HepG2 (cell line): ENCODE data around the gene PPM1G. TPM values are rescaled to one million over a fixed set of nuclear protein-coding genes. Genes with fewer than 3 reads are reported as not detected.
A peak's percentile ranks its signal among the peaks of the same experiment; 100 is the strongest.

Experiments used
- ATAC-seq: fragments of 200-7000 bp; cut with Tn5 transposase; 3 replicates; pipeline ENCODE4 v1.9.1; 2020; ENCODE audit warnings: mild to moderate bottlenecking, moderate library complexity
- BruUV-seq: library from RNA; stranded (reverse); fragments of 400-500 nt; replicated peaks from 2 replicates; lab custom pipeline; 2021; lab: Mats Ljungman, UMichigan
- CTCF ChIA-PET: fragments of 300-600 bp; formaldehyde crosslinking; extraction: SDS; loops from one replicate; lab custom pipeline; 2021; ENCODE audit warnings: low total read pairs, inconsistent platforms, low intra/inter-chr PET ratio; lab: Yijun Ruan, JAX
- POLR2A ChIA-PET: fragments of 350-600 bp; sonication (Branson Sonifier 250); formaldehyde crosslinking; loops from one replicate; lab custom pipeline; 2020; ENCODE audit warnings: antibody characterized with exemption, inconsistent platforms; lab: Yijun Ruan, JAX
- DNase-seq: peaks from one replicate; pipeline ENCODE4 v3.0.0-alpha.2; 2015; ENCODE audit warnings: low spot score
- FAIRE-seq: peaks from 3 replicates; lab custom pipeline; 2011; peaks lifted over from hg19 to GRCh38; lab: Jason Lieb, UNC
- H2AFZ ChIP-seq: one replicate; pipeline ENCODE4 v1.6.1; 2011; ENCODE audit warnings: low read length, inconsistent platforms
- H3K27ac ChIP-seq: fragments of 300-600 bp; 3 replicates; pipeline ENCODE4 v1.8.0; 2011; ENCODE audit warnings: mixed run types, mild to moderate bottlenecking, mixed read lengths, low read length, inconsistent platforms; ENCODE audit not compliant: insufficient read depth; ENCODE audit errors: extremely low read length
- H3K27me3 ChIP-seq, 2 experiments: fragments of 200-600 bp in 1 of 2; 2 replicates in 1 of 2; 3 replicates in 1 of 2; pipeline versions ENCODE4 v1.6.0 to v1.8.0; 2011; ENCODE audit warnings: low read length in 2 of 2, mild to moderate bottlenecking in 2 of 2, moderate library complexity in 2 of 2, inconsistent platforms in 1 of 2; ENCODE audit not compliant: insufficient read depth in 2 of 2, control insufficient read depth in 1 of 2
- H3K36me3 ChIP-seq, 2 experiments: fragments of 200-600 bp in 1 of 2; replicated peaks in 1 of 2; 2 replicates in 1 of 2; 3 replicates in 1 of 2; pipeline versions ENCODE4 v1.5.1 to v1.8.0; 2011; ENCODE audit warnings: low read length in 2 of 2, inconsistent platforms in 1 of 2; ENCODE audit not compliant: insufficient read depth in 2 of 2, control insufficient read depth in 1 of 2
- H3K4me1 ChIP-seq: 2 replicates; pipeline ENCODE4 v1.5.1; 2012; ENCODE audit warnings: low read length, inconsistent platforms; ENCODE audit not compliant: insufficient read depth
- H3K4me2 ChIP-seq: 2 replicates; pipeline ENCODE4 v1.6.0; 2011; ENCODE audit warnings: low read depth, low read length, inconsistent platforms
- H3K4me3 ChIP-seq, 3 experiments: fragments of 200-600 bp in 1 of 3; sonication (generic), shearing (Covaris generic) in 1 of 3; replicated peaks in 1 of 3; 2 replicates each; pipeline ENCODE4 v1.5.1; 2011 to 2016; ENCODE audit warnings: low read length in 3 of 3, inconsistent platforms in 2 of 3, low read depth in 2 of 3, mild to moderate bottlenecking in 2 of 3, control low read depth in 1 of 3, mixed read lengths in 1 of 3; ENCODE audit not compliant: insufficient read depth in 1 of 3
- H3K79me2 ChIP-seq: one replicate; pipeline ENCODE4 v1.6.1; 2011; ENCODE audit warnings: low read length, inconsistent platforms; ENCODE audit not compliant: insufficient read depth
- H3K9ac ChIP-seq: 2 replicates; pipeline ENCODE4 v1.6.0; 2011; ENCODE audit warnings: mild to moderate bottlenecking, low read depth, low read length, inconsistent platforms; ENCODE audit not compliant: insufficient read depth
- H3K9me3 ChIP-seq: 2 replicates; pipeline ENCODE4 v1.5.1; 2012; ENCODE audit warnings: mild to moderate bottlenecking, low read length
- H4K20me1 ChIP-seq: 2 replicates; pipeline ENCODE4 v1.6.0; 2011; ENCODE audit warnings: inconsistent platforms, mild to moderate bottlenecking, low read length, moderate library complexity; ENCODE audit not compliant: insufficient read depth
- CHD2 ChIP-seq: IDR thresholded peaks from 2 replicates; pipeline ENCODE4 v1.6.1; 2011; ENCODE audit warnings: low read depth, low read length, improper control_type of control experiment
- HOXA9 ChIP-seq: sonication (generic); formaldehyde crosslinking; IDR thresholded peaks from 2 replicates; pipeline ENCODE4 v1.8.1; 2022; ENCODE audit warnings: missing genetic modification reagents, mild to moderate bottlenecking, moderate library complexity, borderline replicate concordance
- IRF2 ChIP-seq: IDR thresholded peaks from 2 replicates; pipeline ENCODE4 v1.6.1; 2018; ENCODE audit warnings: missing genetic modification reagents, missing compliant biosample characterization
- NBN ChIP-seq: fragments of 450-650 bp; conservative IDR thresholded peaks from 2 replicates; pipeline ENCODE4 v1.6.1; 2017
- NCOA1 ChIP-seq: sonication (generic); formaldehyde crosslinking; IDR thresholded peaks from 2 replicates; pipeline ENCODE4 v1.9.0; 2021; ENCODE audit warnings: missing genetic modification reagents
- NFE2L1 ChIP-seq: sonication (generic); formaldehyde crosslinking; IDR thresholded peaks from 2 replicates; pipeline ENCODE4 v1.4.0; 2020; ENCODE audit warnings: missing genetic modification reagents, mild to moderate bottlenecking, borderline replicate concordance
- PCBP2 ChIP-seq: fragments of 200-400 bp; formaldehyde crosslinking; optimal IDR thresholded peaks from 2 replicates; pipeline ENCODE3; 2018; ENCODE audit warnings: low read length, low read depth; ENCODE audit not compliant: poor library complexity, severe bottlenecking
- PRPF4 ChIP-seq: fragments of 200-400 bp; formaldehyde crosslinking; IDR thresholded peaks from 2 replicates; pipeline ENCODE4 v1.6.1; 2016; ENCODE audit warnings: low read length, low read depth; ENCODE audit not compliant: poor library complexity, severe bottlenecking
- PTBP1 ChIP-seq: fragments of 200-400 bp; formaldehyde crosslinking; IDR thresholded peaks from 2 replicates; pipeline ENCODE4 v1.6.1; 2018; ENCODE audit warnings: low read length, low read depth; ENCODE audit not compliant: poor library complexity, severe bottlenecking
- SETDB1 ChIP-seq: sonication (generic); formaldehyde crosslinking; IDR thresholded peaks from 2 replicates; pipeline ENCODE4 v1.5.1; 2020; ENCODE audit warnings: missing genetic modification reagents, mild to moderate bottlenecking, borderline replicate concordance
- SMARCC2 ChIP-seq: fragments of 450-650 bp; IDR thresholded peaks from 2 replicates; pipeline ENCODE4 v1.6.1; 2017; ENCODE audit warnings: antibody characterized with exemption, mild to moderate bottlenecking
- ZBTB42 ChIP-seq: sonication (generic); formaldehyde crosslinking; IDR thresholded peaks from 2 replicates; pipeline ENCODE4 v1.5.0; 2020; ENCODE audit warnings: mild to moderate bottlenecking, missing genetic modification reagents
- ZFAT ChIP-seq: sonication (generic); formaldehyde crosslinking; conservative IDR thresholded peaks from 2 replicates; pipeline ENCODE4 v1.8.1; 2023; ENCODE audit warnings: missing genetic modification reagents, inconsistent platforms
- ZFP36L1 ChIP-seq: sonication (generic); formaldehyde crosslinking; IDR thresholded peaks from 2 replicates; pipeline ENCODE4 v1.8.0; 2022; ENCODE audit warnings: mild to moderate bottlenecking, missing genetic modification reagents, moderate library complexity
- ZNF205 ChIP-seq: IDR thresholded peaks from 2 replicates; pipeline ENCODE4 v1.6.1; 2018; ENCODE audit warnings: missing biosample characterization, missing genetic modification reagents
- ZNF264 ChIP-seq: sonication (generic); formaldehyde crosslinking; IDR thresholded peaks from 2 replicates; pipeline ENCODE4 v1.4.0; 2020; ENCODE audit warnings: missing genetic modification reagents
- ZNF292 ChIP-seq: sonication (generic); formaldehyde crosslinking; IDR thresholded peaks from 2 replicates; pipeline ENCODE4 v1.8.1; 2022; ENCODE audit warnings: mild to moderate bottlenecking, low read depth, missing genetic modification reagents, borderline replicate concordance
- ZNF546 ChIP-seq: sonication (generic); formaldehyde crosslinking; conservative IDR thresholded peaks from 2 replicates; pipeline ENCODE4 v1.8.1; 2023; ENCODE audit warnings: mild to moderate bottlenecking, missing genetic modification reagents
- ZNF605 ChIP-seq: sonication (generic); formaldehyde crosslinking; IDR thresholded peaks from 2 replicates; pipeline ENCODE4 v1.8.0; 2022; ENCODE audit warnings: mild to moderate bottlenecking, missing genetic modification reagents
- ZNF878 ChIP-seq: sonication (generic); formaldehyde crosslinking; IDR thresholded peaks from 2 replicates; pipeline ENCODE4 v1.8.1; 2023; ENCODE audit warnings: mild to moderate bottlenecking, missing genetic modification reagents, moderate library complexity
- ZSCAN12 ChIP-seq: sonication (generic); formaldehyde crosslinking; IDR thresholded peaks from 2 replicates; pipeline ENCODE4 v1.9.0; 2021; ENCODE audit warnings: mild to moderate bottlenecking, missing genetic modification reagents
- WGBS: methylation state at CpG from one replicate; pipeline ENCODE4 v1.1.6; 2017; ENCODE audit warnings: low lambda C conversion rate; 5-methylcytosine and 5-hydroxymethylcytosine counted together
- in situ Hi-C: cut with HindIII; loops from 2 replicates; pipeline ENCODE4 v1.10.0; 2017; ENCODE audit warnings: low pct_unique_long_range_greater_than_20kb; ENCODE audit not compliant: extremely low pct_ligation_motif_present
- intact Hi-C: fragments of 100-400 bp; cut with micrococcal nuclease; formaldehyde crosslinking; loops from one replicate; pipeline ENCODE4 v1.10.0; 2022; ENCODE audit not compliant: unreplicated experiment
- polyA plus RNA-seq, 8 experiments: library from polyadenylated mRNA; depleted of rRNA in 3 of 8; stranded (reverse) in 7 of 8; unstranded in 1 of 8; fragments of >200 nt; fragmentation: Illumina TruSeq in 4 of 8; extraction: Trizol in 4 of 8; gene quantifications; 2 replicates each; pipeline versions ENCODE4 v1.2.1 to v1.2.3, GENCODE V29; 2011 to 2016; ENCODE audit warnings: low read depth in 4 of 8, missing spikeins in 1 of 8, mixed read lengths in 1 of 8; ENCODE audit not compliant: insufficient read depth in 1 of 8
- total RNA-seq, 5 experiments: library from RNA; depleted of rRNA; stranded (reverse); fragments of >200 nt; fragmentation: Illumina TruSeq; extraction: Trizol; gene quantifications; 2 replicates each; pipeline ENCODE4 v1.2.3, GENCODE V29; 2016; ENCODE audit warnings: low read depth in 1 of 5
- TF ChIP-seq, protein P1 (sequence below): sonication (generic); formaldehyde crosslinking; IDR thresholded peaks from 2 replicates; pipeline ENCODE4 v1.8.0; 2022; ENCODE audit warnings: missing genetic modification reagents, low read depth, mild to moderate bottlenecking, borderline replicate concordance
- TF ChIP-seq, protein P2 (sequence below): sonication (generic); formaldehyde crosslinking; IDR thresholded peaks from 2 replicates; pipeline ENCODE4 v1.4.0; 2020; ENCODE audit warnings: mild to moderate bottlenecking, low read depth, missing genetic modification reagents
- TF ChIP-seq, protein P3 (sequence below): IDR thresholded peaks from 2 replicates; pipeline ENCODE4 v1.6.1; 2016

The PPM1G gene
- total and polyA plus RNA-seq, 2 of the 13 experiments (the other 11 are each of a cell fraction or from before 2014, with no cell fraction given), result 58.2 to 213 TPM

DNA sequence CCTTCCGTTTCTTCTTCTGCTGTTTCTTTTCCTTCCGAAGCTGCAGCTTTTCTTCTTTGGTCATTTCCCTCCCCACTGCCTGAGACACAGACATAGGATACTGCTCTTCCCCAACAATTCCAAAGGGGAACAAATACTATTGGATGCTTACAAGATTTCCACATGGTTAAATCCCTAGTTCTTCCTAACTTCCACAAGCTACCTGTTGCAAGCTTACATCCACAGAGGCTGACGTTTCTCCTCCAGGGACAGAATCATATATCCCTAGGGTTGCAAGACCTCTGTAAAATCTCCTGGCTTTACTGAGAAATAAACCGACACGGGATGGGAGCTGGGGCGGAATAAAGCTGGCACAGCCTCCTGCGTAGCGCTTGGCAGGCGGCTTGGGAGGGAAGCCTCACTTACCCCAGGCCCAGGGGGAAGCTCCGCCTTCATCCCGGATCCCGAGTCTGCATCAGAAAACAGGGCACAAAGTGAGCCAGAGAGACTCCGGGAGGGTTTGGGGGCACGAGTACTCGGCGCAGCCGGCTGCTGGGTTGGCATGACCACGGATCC lies 39.8 kb downstream of the PPM1G start:
- 3% methylated on average over 18 of the region's 18 CpGs for WGBS
- H3K4me1 ChIP-seq, result peaks cover 41% of the 10 kb centered on the region
- H3K9ac ChIP-seq, result peak overlapping the region; percentile 97
- intact Hi-C loops (loop anchor here (1.0 to 10.0 kb wide), 4 partner anchors 13 to 115 kb away; partner anchors contain the start of gene GTF3C2), in situ Hi-C loops (loop anchor here (5.0 kb wide), 1 partner anchor 47 kb away; the partner anchor contains the start of gene MPV17)
- no peak for DNase-seq
- peak overlapping the region; percentile 88 to 96 (median 95) for H3K4me3 ChIP-seq
- H3K27me3 ChIP-seq, result no peaks in the 10 kb centered on the region; a peak in 1 of 5 replicates
- H2AFZ ChIP-seq, result no peak overlapping the region
- FAIRE-seq, result no peak
- ChIA-PET CTCF (interaction anchor here (2.5 kb wide), 1 partner anchor 49 kb away, joined by 15 read pairs; no protein-coding TSS in a partner anchor), POLR2A (interaction anchor here (0.7 to 9.5 kb wide), 18 partner anchors 9 to 318 kb away, joined by 3 to 125 read pairs (median 6); partner anchors contain the start of genes AGBL5, GTF3C2, MPV17 and NRBP1)
- no peaks in the 10 kb centered on the region for H3K9me3 ChIP-seq
- H3K79me2 ChIP-seq, result peaks cover 54% of the 10 kb centered on the region
- TSS peak; percentile 58 for BruUV-seq
- peak overlapping the region; percentile 94 for H3K4me2 ChIP-seq
- H3K27ac ChIP-seq, result peak overlapping the region; percentile 83
- ATAC-seq, result peak; percentile 59
- no peaks in the 10 kb centered on the region; the same call in 1 of the 2 replicates for H4K20me1 ChIP-seq
- peaks cover 24 to 61% of the 10 kb centered on the region in 2 experiments for H3K36me3 ChIP-seq
- TF ChIP-seq ZFAT (0 out of 2 replicates have a peak, but pooled peaks have one; percentile 4), ZNF264 (CRISPR knock-in tag) (no peak), ZNF878 (CRISPR knock-in tag) (peak; percentile 17; the same call in 1 of the 2 replicates), SETDB1 (no peak), ZNF546 (0 out of 2 replicates have a peak, but pooled peaks have one; percentile 18), HOXA9 (CRISPR knock-in tag) (0 out of 2 replicates have a peak, but pooled peaks have one; percentile 48), NCOA1 (CRISPR knock-in tag) (no peak), ZNF605 (CRISPR knock-in tag) (peak; percentile 47), IRF2 (no peak), ZSCAN12 (peak; percentile 59; the same call in 1 of the 2 replicates), ZBTB42 (CRISPR knock-in tag) (0 out of 2 replicates have a peak, but pooled peaks have one; percentile 47), ZNF292 (no peak), SMARCC2 (no peak), PRPF4 (no peak), NBN (no peak), ZNF205 (no peak), CHD2 (no peak), NFE2L1 (CRISPR knock-in tag) (peak; percentile 80; the same call in 1 of the 2 replicates), PCBP2 (no peak), PTBP1 (peak; percentile 80), ZFP36L1 (CRISPR knock-in tag) (peak; percentile 12; the same call in 1 of the 2 replicates)
- TF ChIP-seq, protein P1, sequence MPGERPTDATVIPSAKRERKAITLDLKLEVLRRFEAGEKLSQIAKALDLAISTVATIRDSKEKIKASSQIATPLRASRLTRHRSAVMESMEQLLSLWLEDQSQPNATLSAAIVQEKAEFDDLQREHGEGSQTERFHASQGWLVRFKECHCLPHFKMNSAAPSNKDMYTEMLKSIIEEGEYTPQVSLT (CRISPR knock-in tag), result 0 out of 2 replicates have a peak, but pooled peaks have one; percentile 31
- TF ChIP-seq, protein P2, sequence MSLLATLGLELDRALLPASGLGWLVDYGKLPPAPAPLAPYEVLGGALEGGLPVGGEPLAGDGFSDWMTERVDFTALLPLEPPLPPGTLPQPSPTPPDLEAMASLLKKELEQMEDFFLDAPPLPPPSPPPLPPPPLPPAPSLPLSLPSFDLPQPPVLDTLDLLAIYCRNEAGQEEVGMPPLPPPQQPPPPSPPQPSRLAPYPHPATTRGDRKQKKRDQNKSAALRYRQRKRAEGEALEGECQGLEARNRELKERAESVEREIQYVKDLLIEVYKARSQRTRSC (CRISPR knock-in tag), result peak; percentile 31; the same call in 1 of the 2 replicates
- TF ChIP-seq, protein P3, sequence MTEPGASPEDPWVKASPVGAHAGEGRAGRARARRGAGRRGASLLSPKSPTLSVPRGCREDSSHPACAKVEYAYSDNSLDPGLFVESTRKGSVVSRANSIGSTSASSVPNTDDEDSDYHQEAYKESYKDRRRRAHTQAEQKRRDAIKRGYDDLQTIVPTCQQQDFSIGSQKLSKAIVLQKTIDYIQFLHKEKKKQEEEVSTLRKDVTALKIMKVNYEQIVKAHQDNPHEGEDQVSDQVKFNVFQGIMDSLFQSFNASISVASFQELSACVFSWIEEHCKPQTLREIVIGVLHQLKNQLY (CRISPR knock-in tag), result no peak
